OCI-LY7 (cell line): ENCODE measurements around the gene ENTPD6. TPM values are rescaled to one million over a fixed set of nuclear protein-coding genes. Genes with fewer than 3 reads are reported as not detected.
"Not testable (repeated sequence)": the region's sequence is repeated elsewhere in the genome, so short reads cannot be mapped to it uniquely, and the experiment has no call there.

Source experiments
- BruUV-seq: library from RNA; stranded (reverse); fragments of 400-500 nt; replicated peaks from 2 replicates; lab custom pipeline; 2021; lab: Mats Ljungman, UMichigan
- CTCF ChIA-PET: fragments of 300-600 bp; sonication (Branson Sonifier 250); formaldehyde crosslinking; loops from one replicate; lab custom pipeline; 2022; ENCODE audit warnings: antibody characterized with exemption; ENCODE audit not compliant: unreplicated experiment; lab: Charles Lee
- POLR2A ChIA-PET: fragments of 300-600 bp; sonication (Branson Sonifier 250); formaldehyde crosslinking; loops from one replicate; lab custom pipeline; 2022; ENCODE audit warnings: antibody characterized with exemption; lab: Charles Lee
- DNase-seq: peaks from one replicate; pipeline ENCODE4 v3.0.0-alpha.2; 2015; ENCODE audit warnings: low spot score
- H2AFZ ChIP-seq: fragments of 200-600 bp; sonication (generic), shearing (Covaris generic); 2 replicates; pipeline ENCODE4 v1.6.1; 2014; ENCODE audit warnings: mild to moderate bottlenecking, antibody characterized with exemption, low read length, moderate library complexity
- H3K27ac ChIP-seq: fragments of 200-600 bp; sonication (generic); 2 replicates; pipeline ENCODE4 v1.5.1; 2014; ENCODE audit warnings: mixed run types, low read depth, mild to moderate bottlenecking, moderate library complexity, low read length, inconsistent platforms; ENCODE audit not compliant: poor library complexity, severe bottlenecking
- H3K36me3 ChIP-seq: fragments of 200-600 bp; sonication (generic); 2 replicates; pipeline ENCODE4 v1.6.1; 2014; ENCODE audit warnings: mild to moderate bottlenecking, antibody characterized with exemption, low read length, moderate library complexity, mixed read lengths; ENCODE audit not compliant: insufficient read depth
- H3K4me1 ChIP-seq: fragments of 200-600 bp; sonication (generic); 2 replicates; pipeline ENCODE4 v1.5.1; 2014; ENCODE audit warnings: mild to moderate bottlenecking, low read length; ENCODE audit not compliant: insufficient read depth, poor library complexity, severe bottlenecking
- H3K4me2 ChIP-seq: fragments of 200-600 bp; sonication (generic); 2 replicates; pipeline ENCODE4 v1.6.1; 2014; ENCODE audit warnings: mild to moderate bottlenecking, low read length
- H3K4me3 ChIP-seq: fragments of 200-600 bp; sonication (generic); 2 replicates; pipeline ENCODE4 v1.5.1; 2014; ENCODE audit warnings: mild to moderate bottlenecking, low read depth, low read length; ENCODE audit not compliant: poor library complexity, severe bottlenecking
- H3K79me2 ChIP-seq: fragments of 200-600 bp; sonication (generic); 2 replicates; pipeline ENCODE4 v1.6.1; 2016; ENCODE audit warnings: low read depth, mild to moderate bottlenecking, low read length, moderate library complexity, mixed read lengths; ENCODE audit not compliant: insufficient read depth
- H3K9me2 ChIP-seq: fragments of 200-600 bp; sonication (generic); 2 replicates; pipeline ENCODE4 v1.6.1; 2016; ENCODE audit warnings: mild to moderate bottlenecking, low read length, mixed read lengths; ENCODE audit not compliant: insufficient read depth
- H3K9me3 ChIP-seq: fragments of 200-600 bp; sonication (generic); 2 replicates; pipeline ENCODE4 v1.6.1; 2014; ENCODE audit warnings: mild to moderate bottlenecking, mixed run types, low read length, mixed read lengths
- H4K20me1 ChIP-seq: fragments of 200-600 bp; sonication (generic); 2 replicates; pipeline ENCODE4 v1.6.1; 2014; ENCODE audit warnings: mild to moderate bottlenecking, antibody characterized with exemption, low read length, moderate library complexity, mixed read lengths; ENCODE audit not compliant: insufficient read depth
- EZH2phosphoT487 ChIP-seq: fragments of 200-600 bp; sonication (generic); IDR thresholded peaks from 2 replicates; pipeline ENCODE4 v1.6.1; 2018; ENCODE audit warnings: low read depth, borderline replicate concordance, mild to moderate bottlenecking, mixed run types, antibody characterized with exemption, low read length, moderate library complexity, mixed read lengths
- intact Hi-C: fragments of 100-400 bp; cut with micrococcal nuclease; formaldehyde crosslinking; loops from one replicate; pipeline ENCODE4 v1.10.0; 2022; ENCODE audit not compliant: unreplicated experiment
- total RNA-seq, 2 experiments: library from RNA; depleted of rRNA in 1 of 2; stranded (reverse); fragments of >200 nt in 1 of 2; shearing (Covaris generic) in 1 of 2; gene quantifications; 2 replicates each; pipeline ENCODE4 v1.2.3, GENCODE V29; 2014 to 2022
- TF ChIP-seq, protein P1 (sequence below): fragments of 200-600 bp; sonication (generic); conservative IDR thresholded peaks from 2 replicates; pipeline ENCODE4 v1.5.1; 2014; ENCODE audit warnings: mild to moderate bottlenecking, antibody characterized with exemption, low read length, moderate library complexity, mixed read lengths

The ENTPD6 gene
- total RNA-seq, 2 experiments from 2014 or later: 4.2 TPM; not detected in 1

DNA sequence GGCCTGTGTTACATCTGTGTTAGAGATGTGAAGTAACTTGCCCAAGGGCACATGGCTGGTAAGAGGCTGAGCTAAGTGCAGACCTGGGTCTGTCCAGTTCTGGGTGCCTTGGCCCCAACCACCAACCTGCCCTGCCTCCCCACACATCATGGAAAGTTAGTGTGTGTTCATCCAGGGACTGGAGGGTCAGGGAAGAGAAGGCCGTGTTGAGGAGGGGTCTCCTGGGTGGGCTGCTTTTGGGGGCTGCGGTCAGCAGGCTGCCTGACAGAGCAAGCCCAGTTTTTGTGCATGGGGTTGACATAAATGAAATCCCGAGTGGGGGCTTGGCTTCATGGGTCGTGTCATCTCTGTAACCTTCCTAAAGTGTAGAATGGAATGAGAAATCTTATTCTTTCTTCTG lies 63.3 kb downstream of the ENTPD6 start:
- Histone ChIP-seq H3K4me1 (no peaks in the 10 kb centered on the region), H3K79me2 (no peaks in the 10 kb centered on the region), H3K4me2 (no peak overlapping the region), H4K20me1 (no peaks in the 10 kb centered on the region; the same call in 1 of the 2 replicates), H3K9me2 (no peaks in the 10 kb centered on the region), H3K36me3 (no peaks in the 10 kb centered on the region; the same call in 1 of the 2 replicates), H3K27ac (no peak overlapping the region), H3K9me3 (no peaks in the 10 kb centered on the region), H2AFZ (no peak overlapping the region), H3K4me3 (no peak overlapping the region)
- BruUV-seq: no TSS peak
- intact Hi-C loops: no loop called here
- ChIA-PET CTCF (no interaction called here), POLR2A (no interaction called here)
- DNase-seq: no peak
- no peak for TF ChIP-seq EZH2phosphoT487
- TF ChIP-seq, protein P1, sequence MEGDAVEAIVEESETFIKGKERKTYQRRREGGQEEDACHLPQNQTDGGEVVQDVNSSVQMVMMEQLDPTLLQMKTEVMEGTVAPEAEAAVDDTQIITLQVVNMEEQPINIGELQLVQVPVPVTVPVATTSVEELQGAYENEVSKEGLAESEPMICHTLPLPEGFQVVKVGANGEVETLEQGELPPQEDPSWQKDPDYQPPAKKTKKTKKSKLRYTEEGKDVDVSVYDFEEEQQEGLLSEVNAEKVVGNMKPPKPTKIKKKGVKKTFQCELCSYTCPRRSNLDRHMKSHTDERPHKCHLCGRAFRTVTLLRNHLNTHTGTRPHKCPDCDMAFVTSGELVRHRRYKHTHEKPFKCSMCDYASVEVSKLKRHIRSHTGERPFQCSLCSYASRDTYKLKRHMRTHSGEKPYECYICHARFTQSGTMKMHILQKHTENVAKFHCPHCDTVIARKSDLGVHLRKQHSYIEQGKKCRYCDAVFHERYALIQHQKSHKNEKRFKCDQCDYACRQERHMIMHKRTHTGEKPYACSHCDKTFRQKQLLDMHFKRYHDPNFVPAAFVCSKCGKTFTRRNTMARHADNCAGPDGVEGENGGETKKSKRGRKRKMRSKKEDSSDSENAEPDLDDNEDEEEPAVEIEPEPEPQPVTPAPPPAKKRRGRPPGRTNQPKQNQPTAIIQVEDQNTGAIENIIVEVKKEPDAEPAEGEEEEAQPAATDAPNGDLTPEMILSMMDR: no peak

DNA sequence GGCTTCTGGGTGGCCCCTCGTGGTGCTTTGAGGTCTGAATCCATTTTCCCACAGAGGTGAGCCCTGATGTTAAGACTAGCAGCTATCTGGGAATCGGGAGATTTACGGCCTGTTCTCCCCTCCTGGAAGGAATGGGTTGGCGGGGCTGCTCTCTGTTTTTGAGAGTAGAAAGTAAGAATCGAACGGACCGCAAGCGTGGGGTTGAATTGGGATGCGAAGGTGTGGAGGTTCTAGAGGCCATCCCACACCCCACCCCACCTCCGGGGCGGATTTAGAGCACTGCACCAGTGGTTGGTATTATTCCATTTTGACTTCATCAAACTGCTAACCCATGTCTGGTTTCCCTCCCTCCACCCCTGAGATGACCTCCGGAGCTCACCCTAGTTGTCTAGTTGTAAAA lies 63.8 kb downstream of the ENTPD6 start:
- H3K9me2 ChIP-seq: no peaks in the 10 kb centered on the region
- H3K4me1 ChIP-seq: no peaks in the 10 kb centered on the region
- H3K4me2 ChIP-seq: no peak overlapping the region
- H3K27ac ChIP-seq: no peak overlapping the region
- DNase-seq: no peak
- H3K9me3 ChIP-seq: no peaks in the 10 kb centered on the region
- BruUV-seq: no TSS peak
- H4K20me1 ChIP-seq: no peaks in the 10 kb centered on the region; the same call in 1 of the 2 replicates
- intact Hi-C loops: no loop called here
- H3K36me3 ChIP-seq: no peaks in the 10 kb centered on the region; the same call in 1 of the 2 replicates
- ChIA-PET CTCF (no interaction called here), POLR2A (no interaction called here)
- no peak overlapping the region for H3K4me3 ChIP-seq
- TF ChIP-seq, protein P1: no peak
- no peak for TF ChIP-seq EZH2phosphoT487
- H2AFZ ChIP-seq: no peak overlapping the region
- H3K79me2 ChIP-seq: no peaks in the 10 kb centered on the region

DNA sequence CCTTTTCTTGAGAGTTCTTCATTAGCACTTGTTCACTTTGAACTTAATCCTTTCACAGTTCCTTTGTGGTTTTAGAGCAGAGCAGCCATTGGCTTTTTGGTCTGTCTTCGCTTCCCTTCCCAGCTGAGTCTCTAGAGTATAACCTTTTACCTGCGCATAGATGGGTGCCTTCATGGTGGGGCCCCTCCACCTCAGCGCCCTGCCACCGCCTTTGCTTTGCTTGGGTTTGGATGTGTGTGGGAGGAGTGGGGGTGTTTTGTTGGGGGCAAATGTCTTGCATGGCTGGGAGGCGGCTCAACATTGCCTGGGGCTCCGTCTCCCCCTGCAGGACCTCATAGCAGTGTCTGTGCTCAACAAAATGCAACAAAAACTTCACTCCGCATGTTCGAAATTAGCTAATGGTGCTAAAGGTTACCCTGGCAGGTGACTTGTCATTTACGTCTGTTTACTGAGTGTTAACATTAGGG lies 64.3 kb downstream of the ENTPD6 start:
- H3K4me2 ChIP-seq: no peak overlapping the region
- TF ChIP-seq EZH2phosphoT487: no peak
- TF ChIP-seq, protein P1: no peak
- H3K36me3 ChIP-seq: no peaks in the 10 kb centered on the region; the same call in 1 of the 2 replicates
- DNase-seq: no peak
- no peak overlapping the region for H3K4me3 ChIP-seq
- H3K27ac ChIP-seq: no peak overlapping the region
- no peak overlapping the region for H2AFZ ChIP-seq
- ChIA-PET CTCF (no interaction called here), POLR2A (no interaction called here)
- BruUV-seq: no TSS peak
- H3K79me2 ChIP-seq: no peaks in the 10 kb centered on the region
- no peaks in the 10 kb centered on the region for H3K4me1 ChIP-seq
- intact Hi-C loops: no loop called here
- H3K9me2 ChIP-seq: no peaks in the 10 kb centered on the region
- no peaks in the 10 kb centered on the region for H3K9me3 ChIP-seq
- H4K20me1 ChIP-seq: no peaks in the 10 kb centered on the region; the same call in 1 of the 2 replicates

DNA sequence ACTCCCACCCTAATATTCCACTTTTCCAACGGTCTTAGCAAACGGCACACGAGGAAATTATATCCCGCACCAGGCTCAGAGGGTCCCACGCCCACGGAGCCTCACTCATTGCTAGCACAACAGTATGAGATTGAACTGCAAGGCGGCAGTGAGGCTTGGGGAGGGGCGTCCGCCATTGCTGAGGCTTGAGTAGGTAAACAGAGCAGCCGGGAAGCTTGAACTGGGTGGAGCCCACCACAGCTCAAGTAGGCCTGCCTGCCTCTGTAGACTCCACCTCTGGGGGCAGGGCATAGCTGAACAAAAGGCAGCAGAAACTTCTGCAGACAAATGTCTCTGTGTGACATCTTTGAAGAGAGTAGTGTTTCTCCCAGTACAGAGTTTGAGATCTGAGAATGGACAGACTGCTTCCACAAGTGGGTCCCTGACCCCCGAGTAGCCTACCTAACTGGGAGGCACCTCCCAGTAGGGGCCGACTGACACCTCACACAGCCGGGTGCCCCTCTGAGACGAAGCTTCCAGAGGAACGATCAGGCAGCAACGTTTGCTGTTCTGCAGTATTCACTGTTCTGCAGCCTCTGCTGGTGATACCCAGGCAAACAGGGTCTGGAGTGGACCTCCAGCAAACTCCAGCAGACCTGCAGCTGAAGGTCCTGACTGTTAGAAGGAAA lies 65.4 kb downstream of the ENTPD6 start:
- intact Hi-C loops, H3K27ac ChIP-seq, H3K9me2 ChIP-seq, H3K36me3 ChIP-seq, H4K20me1 ChIP-seq, DNase-seq, H3K79me2 ChIP-seq, H3K4me3 ChIP-seq, H3K4me2 ChIP-seq, BruUV-seq, CTCF ChIA-PET, H2AFZ ChIP-seq, H3K9me3 ChIP-seq, H3K4me1 ChIP-seq, POLR2A ChIA-PET: not testable (repeated sequence)
